Retinal pigment epithelial cell (primary cell): ENCODE measurements around the gene DDX23.

Experiments
- DNase-seq: peaks from one replicate; pipeline ENCODE4 v3.0.0-alpha.2; 2010; ENCODE audit warnings: low read depth
- H3K4me3 ChIP-seq: 2 replicates; pipeline ENCODE4 v1.5.1; 2011; ENCODE audit warnings: mild to moderate bottlenecking, low read length, control low read depth, moderate library complexity
- TF ChIP-seq, protein P1 (sequence below): conservative IDR thresholded peaks from 2 replicates; pipeline ENCODE4 v1.5.1; 2011; ENCODE audit warnings: low read depth, low read length, control low read depth, inconsistent platforms

The DDX23 gene

GRCh38 chr12:48822139-48822538 lies 29.8 kb downstream of the DDX23 start:
- H3K4me3 ChIP-seq = no peak overlapping the region
- DNase-seq = no peak
- TF ChIP-seq, protein P1, sequence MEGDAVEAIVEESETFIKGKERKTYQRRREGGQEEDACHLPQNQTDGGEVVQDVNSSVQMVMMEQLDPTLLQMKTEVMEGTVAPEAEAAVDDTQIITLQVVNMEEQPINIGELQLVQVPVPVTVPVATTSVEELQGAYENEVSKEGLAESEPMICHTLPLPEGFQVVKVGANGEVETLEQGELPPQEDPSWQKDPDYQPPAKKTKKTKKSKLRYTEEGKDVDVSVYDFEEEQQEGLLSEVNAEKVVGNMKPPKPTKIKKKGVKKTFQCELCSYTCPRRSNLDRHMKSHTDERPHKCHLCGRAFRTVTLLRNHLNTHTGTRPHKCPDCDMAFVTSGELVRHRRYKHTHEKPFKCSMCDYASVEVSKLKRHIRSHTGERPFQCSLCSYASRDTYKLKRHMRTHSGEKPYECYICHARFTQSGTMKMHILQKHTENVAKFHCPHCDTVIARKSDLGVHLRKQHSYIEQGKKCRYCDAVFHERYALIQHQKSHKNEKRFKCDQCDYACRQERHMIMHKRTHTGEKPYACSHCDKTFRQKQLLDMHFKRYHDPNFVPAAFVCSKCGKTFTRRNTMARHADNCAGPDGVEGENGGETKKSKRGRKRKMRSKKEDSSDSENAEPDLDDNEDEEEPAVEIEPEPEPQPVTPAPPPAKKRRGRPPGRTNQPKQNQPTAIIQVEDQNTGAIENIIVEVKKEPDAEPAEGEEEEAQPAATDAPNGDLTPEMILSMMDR = no peak

- DNase-seq = no peak
- TF ChIP-seq, protein P1 = no peak
Observed at GRCh38 chr12:48819986-48820725, 31.8 kb downstream of the DDX23 start.

GRCh38 chr12:48818831-48819590 lies 33.0 kb downstream of the DDX23 start:
- no peak for DNase-seq
- H3K4me3 ChIP-seq = peak overlapping the region; percentile 72
- TF ChIP-seq, protein P1 = peak; percentile 45

More at GRCh38 chr12:48819986-48820725, 31.8 kb downstream of the DDX23 start:
- H3K4me3 ChIP-seq = no peak overlapping the region

DNA sequence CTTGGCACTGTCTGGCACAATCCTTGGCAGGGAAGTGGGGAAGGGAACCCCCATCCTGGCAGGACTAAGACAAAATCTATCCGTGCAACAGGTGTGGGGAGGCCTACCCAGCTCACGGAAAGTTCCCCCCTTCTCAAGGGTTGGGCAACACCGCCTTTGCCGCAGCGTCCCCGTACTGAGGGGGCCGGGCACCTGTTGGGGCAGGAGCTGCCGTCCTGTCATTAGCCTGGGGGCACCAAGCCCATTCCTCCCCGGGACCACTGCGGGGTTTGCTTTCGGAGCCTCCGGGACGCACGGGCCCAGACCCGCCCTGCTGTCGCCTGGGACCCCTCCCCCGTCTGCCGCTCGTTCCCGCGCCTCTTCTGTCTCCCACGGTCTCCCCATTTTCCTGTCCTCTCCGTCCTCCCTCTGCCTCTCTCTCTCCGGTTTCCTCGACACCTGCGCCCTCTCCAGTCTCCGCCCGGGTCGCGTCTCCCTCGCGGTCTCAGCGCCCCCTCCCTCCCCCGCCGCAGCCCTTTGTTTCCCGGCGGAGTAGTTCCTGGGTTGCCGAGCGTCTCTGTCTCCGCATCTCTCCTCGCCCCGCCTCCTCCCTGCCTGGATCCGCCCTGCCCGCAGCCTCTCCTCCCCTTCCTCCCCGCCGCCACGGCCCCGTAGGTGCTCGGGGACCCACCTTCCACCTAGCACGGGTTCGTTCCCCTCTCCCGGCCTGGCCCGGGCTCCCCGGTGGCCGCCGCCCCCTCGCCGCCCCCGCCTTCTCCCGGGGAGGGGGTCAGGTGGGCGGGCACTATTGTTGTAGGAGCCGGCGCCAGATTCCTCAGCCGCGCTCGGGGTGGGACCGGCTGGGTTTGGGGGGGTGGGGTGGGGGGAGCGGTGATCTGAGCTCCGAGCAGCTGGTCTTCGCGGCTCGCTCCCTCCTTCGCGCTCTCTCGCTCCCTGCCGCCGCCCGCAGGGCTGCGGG lies 33.8 kb downstream of the DDX23 start, which contains the start of gene CACNB3:
TSS of gene CACNB3 (plus strand) at position 624 of the 958 bp plus-strand sequence. CDS start 434 bp downstream, outside the sequence.
- H3K4me3 ChIP-seq = peak within 1 kb of the TSS; percentile 72
- no peak for DNase-seq
- TF ChIP-seq, protein P1 = no peak

DNA sequence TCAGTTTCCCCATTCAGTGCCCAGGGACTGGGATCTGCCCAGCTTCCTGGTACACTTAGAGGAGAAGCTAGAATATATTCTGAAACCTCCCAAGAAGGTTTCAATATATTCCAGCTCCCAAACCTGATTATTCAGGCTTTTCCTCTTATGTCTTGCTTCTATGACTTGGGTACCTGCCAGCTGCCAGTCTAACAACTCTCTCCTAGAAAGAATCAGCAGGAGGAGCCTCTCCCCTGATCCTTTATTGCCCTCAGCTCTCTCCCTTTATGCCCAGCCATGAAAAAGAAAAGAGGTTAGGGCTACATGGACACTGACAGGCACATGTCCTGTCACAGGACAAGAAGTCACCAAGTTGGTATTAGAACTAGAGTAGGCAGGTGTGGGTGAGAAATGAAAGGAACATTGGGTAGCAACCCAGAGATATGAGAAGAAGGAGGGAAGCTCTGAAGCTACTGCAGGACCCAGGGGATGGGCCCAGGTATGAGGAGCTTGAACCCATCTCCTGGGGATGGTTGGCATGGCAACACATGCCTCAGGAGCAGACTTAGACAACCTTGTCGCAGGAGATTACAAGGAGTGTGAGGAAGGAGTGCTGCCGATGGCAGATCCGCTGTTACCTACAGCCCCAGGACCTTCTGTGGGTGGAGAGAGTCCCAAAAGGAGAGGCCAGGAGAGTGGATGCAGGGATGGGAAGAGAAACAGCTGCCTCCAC lies 35.7 kb downstream of the DDX23 start:
- no peak for DNase-seq
- TF ChIP-seq, protein P1 = no peak
- H3K4me3 ChIP-seq = peak overlapping the region; percentile 65
